Brain microvascular endothelial cell (primary cell): Measurements from ENCODE around the gene ZNF112.

Experiments
- DNase-seq: peaks from one replicate; pipeline ENCODE4 v3.0.0-alpha.2; 2020
- H3K27ac ChIP-seq: fragments of 250-450 bp; sonication (Bioruptor Pico); 2 replicates; pipeline ENCODE4 v1.5.1; 2020; ENCODE audit warnings: mild to moderate bottlenecking, moderate library complexity
- H3K27me3 ChIP-seq: fragments of 250-450 bp; sonication (Bioruptor Pico); replicated peaks from 2 replicates; pipeline ENCODE4 v1.5.1; 2020; ENCODE audit warnings: mild to moderate bottlenecking
- H3K36me3 ChIP-seq: fragments of 250-450 bp; sonication (Bioruptor Pico); replicated peaks from 2 replicates; pipeline ENCODE4 v1.5.1; 2020; ENCODE audit warnings: mild to moderate bottlenecking
- H3K4me3 ChIP-seq: 2 replicates; pipeline ENCODE4 v1.5.1; 2011; ENCODE audit warnings: low read depth, mild to moderate bottlenecking, control low read depth, low read length, moderate library complexity
- in situ Hi-C: cut with HindIII; loops from 2 replicates; pipeline ENCODE4 v1.10.0; 2017; ENCODE audit warnings: low sequenced_read_pairs, low pct_ligation_motif_present
- TF ChIP-seq, protein P1 (sequence below): IDR thresholded peaks from 2 replicates; pipeline ENCODE4 v1.5.1; 2011; ENCODE audit warnings: low read depth, mild to moderate bottlenecking, moderate library complexity, low read length, control low read depth, inconsistent platforms; ENCODE audit errors: missing control alignments

Gene ZNF112

DNA sequence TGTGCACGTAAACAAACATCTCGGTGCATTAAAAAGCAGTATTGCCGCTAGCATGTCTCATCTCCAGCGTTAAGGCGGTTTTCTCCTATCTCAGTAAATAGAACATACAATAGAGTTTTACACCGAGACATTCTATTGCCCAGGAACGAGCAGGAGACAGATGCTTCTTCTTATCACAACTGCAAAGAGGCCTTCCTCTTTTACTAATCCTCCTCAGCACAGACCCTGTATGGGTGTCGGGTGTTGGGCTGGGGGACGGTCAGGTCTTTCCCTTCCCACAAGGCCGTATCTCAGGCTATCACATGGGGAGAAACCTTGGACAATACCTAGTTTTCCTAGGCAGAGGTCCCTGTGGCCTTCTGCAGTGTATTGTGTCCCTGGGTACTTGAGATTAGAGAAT lies 75.6 kb downstream of the ZNF112 start:
- in situ Hi-C loops, result no loop called here
- Histone ChIP-seq H3K4me3 (no peak overlapping the region), H3K27ac (no peak overlapping the region), H3K36me3 (no peaks in the 10 kb centered on the region), H3K27me3 (no peaks in the 10 kb centered on the region)
- TF ChIP-seq, protein P1, sequence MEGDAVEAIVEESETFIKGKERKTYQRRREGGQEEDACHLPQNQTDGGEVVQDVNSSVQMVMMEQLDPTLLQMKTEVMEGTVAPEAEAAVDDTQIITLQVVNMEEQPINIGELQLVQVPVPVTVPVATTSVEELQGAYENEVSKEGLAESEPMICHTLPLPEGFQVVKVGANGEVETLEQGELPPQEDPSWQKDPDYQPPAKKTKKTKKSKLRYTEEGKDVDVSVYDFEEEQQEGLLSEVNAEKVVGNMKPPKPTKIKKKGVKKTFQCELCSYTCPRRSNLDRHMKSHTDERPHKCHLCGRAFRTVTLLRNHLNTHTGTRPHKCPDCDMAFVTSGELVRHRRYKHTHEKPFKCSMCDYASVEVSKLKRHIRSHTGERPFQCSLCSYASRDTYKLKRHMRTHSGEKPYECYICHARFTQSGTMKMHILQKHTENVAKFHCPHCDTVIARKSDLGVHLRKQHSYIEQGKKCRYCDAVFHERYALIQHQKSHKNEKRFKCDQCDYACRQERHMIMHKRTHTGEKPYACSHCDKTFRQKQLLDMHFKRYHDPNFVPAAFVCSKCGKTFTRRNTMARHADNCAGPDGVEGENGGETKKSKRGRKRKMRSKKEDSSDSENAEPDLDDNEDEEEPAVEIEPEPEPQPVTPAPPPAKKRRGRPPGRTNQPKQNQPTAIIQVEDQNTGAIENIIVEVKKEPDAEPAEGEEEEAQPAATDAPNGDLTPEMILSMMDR, result no peak
- no peak for DNase-seq

DNA sequence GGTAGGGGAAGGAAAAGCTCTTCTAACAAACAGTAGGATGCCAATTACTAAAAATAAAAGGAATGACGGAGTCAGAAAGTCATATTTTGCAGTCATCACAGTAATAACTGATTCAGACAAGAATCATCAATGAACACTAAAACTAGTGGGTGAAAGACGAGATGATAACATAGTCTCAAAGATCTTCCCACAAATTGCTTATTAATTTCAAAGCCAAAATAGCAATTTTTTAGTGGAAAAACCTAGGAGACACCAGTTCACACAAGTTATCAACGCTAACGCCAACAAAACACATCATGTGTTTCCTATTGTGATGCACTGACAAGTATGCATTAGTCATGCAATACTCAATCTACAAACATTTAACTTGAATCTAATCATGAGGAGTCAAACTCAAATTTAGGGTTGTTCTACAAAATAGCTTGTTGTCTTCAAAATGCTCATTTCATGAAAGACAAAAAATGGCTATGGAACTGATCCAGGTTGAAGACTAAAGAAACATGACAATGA lies 78.2 kb downstream of the ZNF112 start:
- Histone ChIP-seq H3K4me3 (no peak overlapping the region), H3K27me3 (no peaks in the 10 kb centered on the region), H3K36me3 (no peaks in the 10 kb centered on the region), H3K27ac (no peak overlapping the region)
- in situ Hi-C loops, result no loop called here
- TF ChIP-seq, protein P1, result no peak
- DNase-seq, result peak; percentile 12

DNA sequence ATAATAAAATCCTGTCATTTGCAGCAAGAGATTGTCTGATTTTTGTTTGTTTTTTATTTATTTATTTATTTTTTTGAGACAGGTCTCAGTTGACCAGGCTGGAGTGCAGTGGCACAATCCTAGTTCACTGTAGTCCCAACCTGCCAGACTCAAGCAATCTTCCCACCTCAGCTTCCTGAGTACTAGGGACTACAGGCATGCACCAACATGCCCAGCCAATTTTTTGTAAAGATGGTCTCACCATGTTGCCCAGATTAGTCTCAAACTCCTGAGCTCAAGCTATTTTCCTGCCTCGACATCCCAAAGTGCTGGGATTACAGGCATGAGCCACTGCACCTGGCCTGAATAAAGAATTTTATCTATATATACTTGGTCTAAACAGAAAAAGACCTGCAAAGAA lies 79.1 kb downstream of the ZNF112 start:
- DNase-seq, result no peak

More for the DNA sequence above, 79.1 kb downstream of the ZNF112 start:
- in situ Hi-C loops, result no loop called here
- no peak overlapping the region for H3K27ac ChIP-seq
- no peaks in the 10 kb centered on the region for H3K36me3 ChIP-seq
- H3K27me3 ChIP-seq, result no peaks in the 10 kb centered on the region
- TF ChIP-seq, protein P1, result no peak
- H3K4me3 ChIP-seq, result no peak overlapping the region
